ENCODE results near the gene CASP2. TPM values are rescaled to one million over a fixed set of nuclear protein-coding genes. Genes with fewer than 3 reads are reported as not detected.
A peak's percentile ranks its signal among the peaks of the same experiment; 100 is the strongest.

Gene CASP2
- total RNA-seq, 1 experiment from 2014 or later, result 64.1 TPM

- peak overlapping the region; percentile 90 for H2AFZ ChIP-seq (ENCODE audit: low read depth, low read length, poor library complexity, severe bottlenecking)
- H3K4me1 ChIP-seq (ENCODE audit: control insufficient read depth in 1 of 2, insufficient read depth in 2 of 2, low read length in 2 of 2), result peaks cover 0 to 23% of the 10 kb centered on the region in 2 experiments; a peak in 2 of 4 replicates
- no peaks in the 10 kb centered on the region for H4K20me1 ChIP-seq (ENCODE audit: insufficient read depth)
- H3K9me2 ChIP-seq (ENCODE audit: insufficient read depth), result no peaks in the 10 kb centered on the region
- DNase-seq (ENCODE audit: low read depth, low spot score), result no peak
- H3K36me3 ChIP-seq (ENCODE audit: control insufficient read depth in 1 of 2, insufficient read depth in 2 of 2, low read length in 2 of 2), result no peaks in the 10 kb centered on the region
- ChIA-PET RAD21 (ENCODE audit: low non-redundant PET in 1 of 2, low total read pairs in 2 of 2, uncharacterized antibody in 2 of 2, unreplicated experiment in 2 of 2) (no interaction called here), CTCF (interaction anchor here (0.7 kb wide), 1 partner anchor 49 kb away, joined by 3 read pairs; no protein-coding TSS in a partner anchor), POLR2A (no interaction called here)
- H3K9me3 ChIP-seq (ENCODE audit: control insufficient read depth in 1 of 2, insufficient read depth in 1 of 2, low read depth in 1 of 2, low read length in 2 of 2), result no peaks in the 10 kb centered on the region
- H3K79me2 ChIP-seq (ENCODE audit: insufficient read depth, low read length), result no peaks in the 10 kb centered on the region
- peak overlapping the region; percentile 66 for H3K4me2 ChIP-seq (ENCODE audit: low read length)
- H3K4me3 ChIP-seq (replicated peaks in 1 of 2; ENCODE audit: low read depth in 1 of 2, low read length in 2 of 2), result peak overlapping the region in 1 of 2 experiments; percentile 4; a peak in 1 of 4 replicates
- peak; percentile 61 for ATAC-seq
- intact Hi-C loops (cut with micrococcal nuclease), result no loop called here
- peak; percentile 67 for TF ChIP-seq FOSL1 (IDR thresholded peaks at IDR 0.05; ENCODE audit: low read depth)
- TF ChIP-seq RAD21 (IDR thresholded peaks at IDR 0.05; ENCODE audit: low read depth), result 0 out of 2 replicates have a peak, but pooled peaks have one; percentile 3
- peak; percentile 46; the same call in 1 of the 2 replicates for TF ChIP-seq SP1 (IDR thresholded peaks at IDR 0.05; ENCODE audit: low read depth)
- TF ChIP-seq EZH2phosphoT487 (IDR thresholded peaks at IDR 0.05; ENCODE audit: borderline replicate concordance), result no peak
- no peak overlapping the region for H3K9ac ChIP-seq (ENCODE audit: low read length)
- BruUV-seq (replicated peaks), result no TSS peak
- no peak overlapping the region for H3K27ac ChIP-seq (ENCODE audit: low read depth, low read length)
- no peaks in the 10 kb centered on the region for H3K27me3 ChIP-seq (ENCODE audit: insufficient read depth, low read length)
Observed at GRCh38 chr7:143331179-143331801, 43.1 kb downstream of the CASP2 start.

- TF ChIP-seq FOSL1 (IDR thresholded peaks at IDR 0.05; ENCODE audit: low read depth) (peak; percentile 25; the same call in 1 of the 2 replicates), TCF7L2 (IDR thresholded peaks at IDR 0.05; ENCODE audit: borderline replicate concordance, extremely low read depth, insufficient read depth, insufficient read length) (no peak), SRF (IDR thresholded peaks at IDR 0.05; ENCODE audit: low read depth) (no peak)
- Histone ChIP-seq H3K9me2 (ENCODE audit: insufficient read depth) (no peaks in the 10 kb centered on the region), H4K20me1 (ENCODE audit: insufficient read depth) (no peaks in the 10 kb centered on the region), H2AFZ (ENCODE audit: low read depth, low read length, poor library complexity, severe bottlenecking) (peak overlapping the region; percentile 70), H3K27me3 (ENCODE audit: insufficient read depth, low read length) (0 out of 2 replicates have a peak, but pooled peaks cover 6% of the 10 kb centered on the region), H3K27ac (ENCODE audit: low read depth, low read length) (no peak overlapping the region), H3K4me1 (ENCODE audit: control insufficient read depth in 1 of 2, insufficient read depth in 2 of 2, low read length in 2 of 2) (peaks cover 0 to 23% of the 10 kb centered on the region in 2 experiments; a peak in 2 of 4 replicates), H3K4me2 (ENCODE audit: low read length) (no peak overlapping the region), H3K79me2 (ENCODE audit: insufficient read depth, low read length) (no peaks in the 10 kb centered on the region), H3K36me3 (ENCODE audit: control insufficient read depth in 1 of 2, insufficient read depth in 2 of 2, low read length in 2 of 2) (no peaks in the 10 kb centered on the region), H3K9me3 (ENCODE audit: control insufficient read depth in 1 of 2, insufficient read depth in 1 of 2, low read depth in 1 of 2, low read length in 2 of 2) (no peaks in the 10 kb centered on the region), H3K4me3 (replicated peaks in 1 of 2; ENCODE audit: low read depth in 1 of 2, low read length in 2 of 2) (no peak overlapping the region), H3K9ac (ENCODE audit: low read length) (no peak overlapping the region)
- ATAC-seq (no peak), DNase-seq (ENCODE audit: low read depth, low spot score) (no peak)
- RAD21 ChIA-PET (ENCODE audit: low non-redundant PET in 1 of 2, low total read pairs in 2 of 2, uncharacterized antibody in 2 of 2, unreplicated experiment in 2 of 2), result no interaction called here
- CTCF ChIA-PET, result interaction anchor here (0.8 to 2.1 kb wide), 3 partner anchors 11 to 82 kb away, joined by 3 to 6 read pairs (median 3); no protein-coding TSS in a partner anchor
- POLR2A ChIA-PET, result no interaction called here
- no TSS peak for BruUV-seq (replicated peaks)
- intact Hi-C loops (cut with micrococcal nuclease), result no loop called here
Observed at GRCh38 chr7:143334244-143334643, 46.1 kb downstream of the CASP2 start.

Measured in HCT116 (cell line).